Tibial nerve (tissue), 4 donors: ENCODE measurements around the gene PPP4C. TPM values are rescaled to one million over a fixed set of nuclear protein-coding genes. Genes with fewer than 3 reads are reported as not detected.
"Not testable (repeated sequence)": the region's sequence is repeated elsewhere in the genome, so short reads cannot be mapped to it uniquely, and the experiment has no call there.

Source experiments
- DNase-seq, 2 donors: peaks; one replicate each; pipeline ENCODE4 v3.0.0-alpha.2; 2019; ENCODE audit warnings: low spot score in 2 of 2
- H3K27ac ChIP-seq, 4 donors: fragments of 200-600 bp; sonication (generic) in 3 of 4; one replicate each; pipeline ENCODE4 v1.5.1; 2017 to 2019; ENCODE audit warnings: mild to moderate bottlenecking in 1 of 4
- H3K27me3 ChIP-seq, 2 donors: fragments of 200-600 bp; sonication (generic) in 1 of 2; one replicate each; pipeline versions ENCODE4 v1.5.1 to v1.6.0; 2017 to 2019
- H3K36me3 ChIP-seq, 3 donors: fragments of 200-600 bp; sonication (generic); one replicate each; pipeline ENCODE4 v1.5.1; 2018 to 2019
- H3K4me1 ChIP-seq, 4 donors: fragments of 200-600 bp; sonication (generic) in 3 of 4; one replicate each; pipeline ENCODE4 v1.5.1; 2017 to 2019
- H3K4me3 ChIP-seq, 4 donors: fragments of 200-600 bp; sonication (generic) in 3 of 4; one replicate each; pipeline ENCODE4 v1.5.1; 2017 to 2019; ENCODE audit warnings: mild to moderate bottlenecking in 1 of 4, moderate library complexity in 1 of 4
- H3K9me3 ChIP-seq, 4 donors: fragments of 200-600 bp; sonication (generic) in 3 of 4; one replicate each; pipeline ENCODE4 v1.5.1; 2017 to 2019
- EP300 ChIP-seq, 2 donors: sonication (generic); formaldehyde crosslinking; IDR thresholded peaks; one replicate each; pipeline ENCODE4 v1.6.1; 2017; ENCODE audit warnings: antibody characterized with exemption in 2 of 2, mild to moderate bottlenecking in 1 of 2
- POLR2A ChIP-seq, 2 donors: fragments of 450-650 bp; IDR thresholded peaks; one replicate each; pipeline ENCODE4 v1.6.1; 2017; ENCODE audit warnings: antibody characterized with exemption in 2 of 2, mild to moderate bottlenecking in 2 of 2, moderate library complexity in 2 of 2
- WGBS, 2 donors: methylation state at CpG; one replicate each; pipeline ENCODE4 v1.1.5; 2018; 5-methylcytosine and 5-hydroxymethylcytosine counted together
- total RNA-seq, 4 donors: library from RNA; depleted of rRNA; stranded (reverse); fragments of >200 nt; gene quantifications; one replicate each; pipeline ENCODE4 v1.1.0, GENCODE V29; 2016
- TF ChIP-seq, protein P1 (sequence below), 5 experiments: fragments of 200-600 bp in 3 of 5; fragments of 450-650 bp in 2 of 5; sonication (generic) in 3 of 5; IDR thresholded peaks; one replicate each; pipeline ENCODE4 v1.5.1; 2016 to 2019; ENCODE audit warnings: antibody characterized with exemption in 5 of 5, mild to moderate bottlenecking in 3 of 5, moderate library complexity in 2 of 5

The PPP4C gene
- total RNA-seq, 4 donors from 2014 or later, result 21.1 to 54.3 (median 34.3) TPM

DNA sequence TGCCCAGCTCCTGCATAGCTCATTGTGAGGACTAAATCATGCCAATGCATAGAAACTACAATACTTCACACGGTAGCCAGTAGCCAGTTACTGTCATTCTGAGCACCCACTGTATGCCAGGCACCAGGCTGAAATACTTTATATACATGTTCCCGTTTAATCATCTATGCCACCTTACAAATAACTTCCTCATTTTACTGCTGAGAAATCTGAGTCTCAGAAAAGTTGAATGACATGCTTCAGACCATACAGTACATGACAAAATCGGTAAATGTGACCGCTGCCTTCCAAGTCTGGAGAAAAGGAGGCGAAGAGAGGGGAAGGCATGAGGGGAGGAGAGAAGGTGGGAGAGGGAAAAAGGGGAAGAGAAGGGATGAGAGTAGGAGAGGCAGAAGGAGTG lies 35.6 kb upstream of the PPP4C start:
- peaks cover 0 to 20% of the 10 kb centered on the region in 2 donors for H3K27me3 ChIP-seq

DNA sequence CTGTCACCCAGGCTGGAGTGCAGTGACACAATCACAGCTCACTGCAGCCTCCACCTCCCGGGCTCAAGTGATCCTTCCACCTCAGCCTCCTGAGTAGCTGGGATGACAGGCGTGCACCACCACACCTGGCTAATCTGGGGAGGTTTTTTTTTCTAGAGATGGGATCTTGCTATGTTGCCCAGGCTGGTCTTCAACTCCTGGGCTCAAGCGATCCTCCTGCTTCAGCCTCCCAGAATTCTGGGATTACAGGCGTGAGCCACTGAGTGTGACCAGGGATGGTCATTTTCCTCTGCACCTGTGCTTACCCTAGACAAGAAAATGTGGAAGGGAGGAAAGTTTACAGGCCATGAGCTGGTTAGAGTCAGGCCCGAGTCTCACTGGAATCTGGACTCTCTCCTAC lies 35.1 kb upstream of the PPP4C start:
- not testable (repeated sequence) for H3K4me3 ChIP-seq, H3K36me3 ChIP-seq, H3K27ac ChIP-seq, H3K9me3 ChIP-seq, H3K4me1 ChIP-seq, DNase-seq
- WGBS, 2 donors, result 84 to 87% methylated on average over 5 of the region's 5 CpGs
- peaks cover 0 to 16% of the 10 kb centered on the region in 2 donors for H3K27me3 ChIP-seq

More for the DNA sequence above, 35.6 kb upstream of the PPP4C start:
- WGBS, 2 donors, result 65 to 69% methylated on average over 5 of the region's 5 CpGs
- Histone ChIP-seq H3K9me3 (no peaks in the 10 kb centered on the region), H3K4me1 (no peaks in the 10 kb centered on the region), H3K4me3 (no peak overlapping the region), H3K36me3 (no peaks in the 10 kb centered on the region), H3K27ac (no peak overlapping the region)
- DNase-seq, result no peak
- no peak for TF ChIP-seq EP300 (IDR thresholded peaks at IDR 0.05)

DNA sequence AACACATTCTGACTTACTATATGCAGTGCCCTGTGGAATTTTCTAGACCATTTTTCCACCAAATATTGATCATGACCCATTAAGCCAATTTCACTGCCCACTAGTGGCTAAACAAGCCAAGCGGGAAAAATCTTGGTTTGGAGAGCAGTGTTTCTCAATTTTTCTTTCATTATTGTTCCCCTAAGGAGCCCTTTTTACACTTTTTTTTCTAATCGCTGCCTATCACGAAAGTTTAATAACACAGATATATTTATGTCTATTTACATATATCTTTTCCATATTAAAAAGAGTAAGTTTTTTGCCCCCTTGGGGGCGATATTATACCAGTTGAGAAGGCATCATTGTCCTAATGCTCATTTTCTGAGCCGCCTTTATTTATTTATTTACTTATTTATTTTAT lies 34.0 kb upstream of the PPP4C start:
- Histone ChIP-seq H3K27ac (no peak overlapping the region), H3K4me1 (no peaks in the 10 kb centered on the region), H3K27me3 (peaks cover 0 to 9% of the 10 kb centered on the region in 2 donors), H3K4me3 (no peak overlapping the region), H3K36me3 (no peaks in the 10 kb centered on the region), H3K9me3 (no peaks in the 10 kb centered on the region)
- peak in 1 of 2 donors; percentile 16 for DNase-seq
- WGBS, 2 donors, result 20% methylated on average over 5 of the region's 5 CpGs
- TF ChIP-seq EP300 (IDR thresholded peaks at IDR 0.05), result no peak
- TF ChIP-seq, protein P1, sequence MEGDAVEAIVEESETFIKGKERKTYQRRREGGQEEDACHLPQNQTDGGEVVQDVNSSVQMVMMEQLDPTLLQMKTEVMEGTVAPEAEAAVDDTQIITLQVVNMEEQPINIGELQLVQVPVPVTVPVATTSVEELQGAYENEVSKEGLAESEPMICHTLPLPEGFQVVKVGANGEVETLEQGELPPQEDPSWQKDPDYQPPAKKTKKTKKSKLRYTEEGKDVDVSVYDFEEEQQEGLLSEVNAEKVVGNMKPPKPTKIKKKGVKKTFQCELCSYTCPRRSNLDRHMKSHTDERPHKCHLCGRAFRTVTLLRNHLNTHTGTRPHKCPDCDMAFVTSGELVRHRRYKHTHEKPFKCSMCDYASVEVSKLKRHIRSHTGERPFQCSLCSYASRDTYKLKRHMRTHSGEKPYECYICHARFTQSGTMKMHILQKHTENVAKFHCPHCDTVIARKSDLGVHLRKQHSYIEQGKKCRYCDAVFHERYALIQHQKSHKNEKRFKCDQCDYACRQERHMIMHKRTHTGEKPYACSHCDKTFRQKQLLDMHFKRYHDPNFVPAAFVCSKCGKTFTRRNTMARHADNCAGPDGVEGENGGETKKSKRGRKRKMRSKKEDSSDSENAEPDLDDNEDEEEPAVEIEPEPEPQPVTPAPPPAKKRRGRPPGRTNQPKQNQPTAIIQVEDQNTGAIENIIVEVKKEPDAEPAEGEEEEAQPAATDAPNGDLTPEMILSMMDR (IDR thresholded peaks at IDR 0.05), result peak in 3 of 5 experiments; percentile 13 to 44 (median 24)

DNA sequence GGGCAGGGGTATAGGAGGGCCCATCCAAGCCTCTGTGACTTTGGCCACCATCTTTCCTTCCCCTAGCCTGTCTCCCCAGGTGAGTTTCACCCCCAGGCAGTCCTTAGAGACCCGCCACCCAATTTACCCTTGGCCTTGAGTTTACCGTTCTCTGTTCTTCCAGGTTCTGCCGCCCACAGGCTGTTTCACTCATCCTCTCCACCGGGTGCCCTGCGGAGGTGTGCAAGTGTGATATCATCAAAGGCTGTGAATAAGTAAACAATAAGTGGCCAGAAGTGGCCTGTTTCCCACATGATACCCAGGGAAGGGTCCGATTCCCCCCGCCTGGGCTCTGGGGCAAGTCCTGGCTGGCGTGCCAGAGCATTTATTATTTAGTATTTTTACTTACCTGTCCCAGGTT lies 29.6 kb upstream of the PPP4C start:
- TF ChIP-seq EP300 (IDR thresholded peaks at IDR 0.05), result no peak
- no peaks in the 10 kb centered on the region for H3K9me3 ChIP-seq
- WGBS, 2 donors, result 78 to 83% methylated on average over 8 of the region's 8 CpGs
- H3K27me3 ChIP-seq, result peaks cover 0 to 9% of the 10 kb centered on the region in 2 donors
- H3K36me3 ChIP-seq, result no peaks in the 10 kb centered on the region
- DNase-seq, result no peak
- H3K4me3 ChIP-seq, result no peak overlapping the region
- no peak overlapping the region for H3K27ac ChIP-seq
- H3K4me1 ChIP-seq, result no peaks in the 10 kb centered on the region

DNA sequence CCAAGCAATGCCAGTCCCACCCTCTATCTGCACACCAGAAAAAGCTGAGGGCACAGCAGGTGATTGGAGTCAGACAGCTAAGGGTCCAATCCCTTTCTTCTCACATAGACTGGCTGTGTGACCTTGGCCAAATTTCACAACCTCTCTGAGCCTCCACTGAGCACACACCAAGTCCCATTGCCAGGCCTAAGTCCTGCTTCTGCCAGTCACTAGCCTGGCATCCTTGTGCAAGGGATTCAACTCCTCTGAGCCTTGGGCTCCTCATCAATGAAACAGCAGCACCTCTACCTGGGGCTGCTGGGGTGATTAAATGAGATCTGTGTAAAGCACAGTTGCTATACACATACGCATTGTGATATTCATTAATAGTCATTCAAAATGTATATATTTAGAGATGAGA lies 29.2 kb upstream of the PPP4C start:
- no peaks in the 10 kb centered on the region for H3K9me3 ChIP-seq
- H3K4me3 ChIP-seq, result no peak overlapping the region
- no peak overlapping the region for H3K27ac ChIP-seq
- H3K4me1 ChIP-seq, result no peaks in the 10 kb centered on the region
- H3K27me3 ChIP-seq, result peaks cover 0 to 9% of the 10 kb centered on the region in 2 donors
- 80 to 89% methylated on average over 1 of the region's 1 CpG for WGBS, 2 donors
- no peaks in the 10 kb centered on the region for H3K36me3 ChIP-seq
- no peak for DNase-seq
- TF ChIP-seq POLR2A (IDR thresholded peaks at IDR 0.05), result no peak

DNA sequence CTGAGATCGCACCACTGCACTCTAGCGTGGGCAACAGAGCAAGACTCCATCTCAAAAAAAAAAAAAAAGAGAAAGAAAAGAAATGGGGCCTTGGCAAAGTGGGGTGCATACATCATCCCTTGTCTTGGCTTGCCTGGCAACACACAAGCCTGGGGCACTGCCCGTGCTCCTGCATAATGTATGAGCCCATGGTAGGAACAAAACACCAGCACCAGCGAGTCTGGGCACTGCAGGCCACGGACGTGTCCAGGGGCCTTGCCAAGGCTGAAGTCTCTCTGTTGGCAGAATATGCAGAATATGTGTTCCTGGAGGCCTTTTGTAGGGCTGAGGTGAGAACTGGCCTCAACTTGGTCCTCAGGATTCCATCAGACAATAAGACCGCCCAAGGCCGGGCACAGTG lies 25.9 kb upstream of the PPP4C start:
- no peak for DNase-seq
- Histone ChIP-seq H3K27me3 (no peaks in the 10 kb centered on the region), H3K4me1 (peaks cover 0 to 24% (median 13%) of the 10 kb centered on the region in 4 donors), H3K36me3 (no peaks in the 10 kb centered on the region), H3K9me3 (no peaks in the 10 kb centered on the region), H3K27ac (no peak overlapping the region), H3K4me3 (no peak overlapping the region)
- WGBS, 2 donors, result 90 to 91% methylated on average over 8 of the region's 8 CpGs
- TF ChIP-seq POLR2A (IDR thresholded peaks at IDR 0.05) (no peak), EP300 (IDR thresholded peaks at IDR 0.05) (no peak)
- TF ChIP-seq, protein P1 (IDR thresholded peaks at IDR 0.05), result no peak

DNA sequence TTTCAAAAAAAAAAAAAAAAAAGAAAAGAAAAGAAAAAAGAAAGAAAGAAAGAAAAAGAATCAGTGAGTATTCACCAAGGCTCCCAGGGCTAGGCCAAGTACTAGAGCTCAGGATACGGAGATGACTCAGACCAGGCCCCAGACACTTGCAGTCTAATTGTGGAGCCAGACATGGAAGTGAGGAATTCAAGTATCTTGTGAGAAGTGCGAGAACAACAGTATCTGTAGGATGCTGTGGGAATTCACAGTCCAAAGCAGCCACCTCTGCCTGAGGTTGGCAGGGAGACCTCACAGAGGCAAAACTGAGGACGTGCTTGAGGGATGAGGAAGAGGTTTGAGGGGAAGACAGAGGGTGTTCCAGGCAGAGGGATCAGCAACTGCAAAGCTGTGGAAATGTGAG lies 24.3 kb upstream of the PPP4C start:
- DNase-seq, result no peak
- H3K27me3 ChIP-seq, result no peaks in the 10 kb centered on the region
- TF ChIP-seq, protein P1 (IDR thresholded peaks at IDR 0.05), result no peak
- TF ChIP-seq EP300 (IDR thresholded peaks at IDR 0.05), result no peak
- TF ChIP-seq POLR2A (IDR thresholded peaks at IDR 0.05), result no peak
- WGBS, 2 donors, result 81 to 89% methylated on average over 3 of the region's 3 CpGs
- H3K27ac ChIP-seq, result no peak overlapping the region
- H3K36me3 ChIP-seq, result no peaks in the 10 kb centered on the region
- peaks cover 0 to 26% (median 13%) of the 10 kb centered on the region in 4 donors for H3K4me1 ChIP-seq
- H3K9me3 ChIP-seq, result no peaks in the 10 kb centered on the region
- H3K4me3 ChIP-seq, result no peak overlapping the region
